PC-9 (cell line): Measurements from ENCODE around the gene CEP112. TPM values are rescaled to one million over a fixed set of nuclear protein-coding genes. Genes with fewer than 3 reads are reported as not detected.

ENCODE experiments used
- BruUV-seq: library from RNA; stranded (reverse); fragments of 400-500 nt; replicated peaks from 2 replicates; lab custom pipeline; 2021; lab: Mats Ljungman, UMichigan
- CTCF ChIA-PET: fragments of 300-600 bp; sonication (Branson Sonifier 250); formaldehyde crosslinking; loops from one replicate; lab custom pipeline; 2022; ENCODE audit warnings: antibody characterized with exemption; lab: Charles Lee
- POLR2A ChIA-PET: fragments of 300-600 bp; sonication (Branson Sonifier 250); formaldehyde crosslinking; loops from one replicate; lab custom pipeline; 2022; ENCODE audit warnings: antibody characterized with exemption; ENCODE audit not compliant: unreplicated experiment; lab: Charles Lee
- DNase-seq, 2 experiments: peaks; one replicate each; pipeline versions ENCODE4 v3.0.0 to v3.0.0-alpha.2; 2015 to 2022; ENCODE audit warnings: mixed read lengths in 1 of 2
- H2AFZ ChIP-seq: fragments of 200-600 bp; sonication (generic); 2 replicates; pipeline ENCODE4 v1.8.1; 2017; ENCODE audit warnings: antibody characterized with exemption
- H3F3A ChIP-seq: fragments of 200-600 bp; sonication (generic); 2 replicates; pipeline ENCODE4 v1.8.1; 2017; ENCODE audit warnings: antibody characterized with exemption, mild to moderate bottlenecking, low read depth; ENCODE audit not compliant: insufficient read depth
- H3K27ac ChIP-seq: fragments of 200-600 bp; sonication (generic); 2 replicates; pipeline ENCODE4 v1.6.1; 2016; ENCODE audit warnings: mixed run types
- H3K27me3 ChIP-seq: fragments of 200-600 bp; sonication (generic); 2 replicates; pipeline ENCODE4 v1.6.1; 2016; ENCODE audit warnings: low read depth, mixed run types; ENCODE audit not compliant: insufficient read depth
- H3K36me3 ChIP-seq: fragments of 200-600 bp; sonication (generic); 2 replicates; pipeline ENCODE4 v1.6.1; 2016; ENCODE audit warnings: low read depth, mixed run types
- H3K4me1 ChIP-seq: fragments of 200-600 bp; sonication (generic); replicated peaks from 2 replicates; pipeline ENCODE4 v1.6.1; 2016; ENCODE audit warnings: mixed run types; ENCODE audit not compliant: insufficient read depth
- H3K4me2 ChIP-seq: fragments of 200-600 bp; sonication (generic); 2 replicates; pipeline ENCODE4 v1.6.1; 2017; ENCODE audit warnings: mixed run types
- H3K4me3 ChIP-seq: fragments of 200-600 bp; sonication (generic); 2 replicates; pipeline ENCODE4 v1.6.1; 2016; ENCODE audit warnings: mixed run types
- H3K79me2 ChIP-seq: fragments of 200-600 bp; sonication (generic); 2 replicates; pipeline ENCODE4 v1.6.1; 2017; ENCODE audit warnings: low read depth, mixed run types
- H3K9me2 ChIP-seq: fragments of 200-600 bp; sonication (generic); 2 replicates; pipeline ENCODE4 v1.8.1; 2017; ENCODE audit warnings: mild to moderate bottlenecking; ENCODE audit not compliant: insufficient read depth
- H3K9me3 ChIP-seq: fragments of 200-600 bp; sonication (generic); 2 replicates; pipeline ENCODE4 v1.8.1; 2016; ENCODE audit warnings: low read depth; ENCODE audit not compliant: insufficient read depth
- H4K20me1 ChIP-seq: fragments of 200-600 bp; sonication (generic); 2 replicates; pipeline ENCODE4 v1.8.1; 2017; ENCODE audit not compliant: insufficient read depth
- CTCF ChIP-seq: fragments of 200-600 bp; sonication (generic); conservative IDR thresholded peaks from 2 replicates; pipeline ENCODE4 v1.6.1; 2017; ENCODE audit warnings: mixed run types, antibody characterized with exemption, mild to moderate bottlenecking, moderate library complexity
- EZH2 ChIP-seq: fragments of 200-600 bp; sonication (generic); IDR thresholded peaks from 2 replicates; pipeline ENCODE4 v1.8.0; 2017; ENCODE audit warnings: antibody characterized with exemption, low read depth
- intact Hi-C: fragments of 100-400 bp; cut with micrococcal nuclease; formaldehyde crosslinking; loops from one replicate; pipeline ENCODE4 v1.10.0; 2022; ENCODE audit not compliant: unreplicated experiment
- total RNA-seq: library from RNA; stranded (reverse); gene quantifications from 2 replicates; pipeline ENCODE4 v1.2.3, GENCODE V29; 2021

Gene CEP112
- total RNA-seq, 1 experiment from 2014 or later, result 4.3 TPM

GRCh38 chr17:66018786-66019185, 173.1 kb downstream of the CEP112 start:
- no peak overlapping the region for H3K27ac ChIP-seq
- no peaks in the 10 kb centered on the region for H4K20me1 ChIP-seq
- no peaks in the 10 kb centered on the region for H3K79me2 ChIP-seq
- H3K9me3 ChIP-seq, result peaks cover 9% of the 10 kb centered on the region
- no peaks in the 10 kb centered on the region for H3K36me3 ChIP-seq
- no peak overlapping the region for H3K4me3 ChIP-seq
- intact Hi-C loops, result no loop called here
- no peaks in the 10 kb centered on the region for H3F3A ChIP-seq
- H3K4me2 ChIP-seq, result no peak overlapping the region
- DNase-seq, result no peak
- TF ChIP-seq EZH2, result no peak
- TF ChIP-seq CTCF, result no peak
- CTCF ChIA-PET, result no interaction called here
- H3K27me3 ChIP-seq, result no peaks in the 10 kb centered on the region
- POLR2A ChIA-PET, result no interaction called here
- no TSS peak for BruUV-seq
- H3K9me2 ChIP-seq, result no peaks in the 10 kb centered on the region
- H3K4me1 ChIP-seq, result no peaks in the 10 kb centered on the region
- H2AFZ ChIP-seq, result no peak overlapping the region

- intact Hi-C loops, result no loop called here
- H3K4me2 ChIP-seq, result no peak overlapping the region
- POLR2A ChIA-PET, result no interaction called here
- no peak for DNase-seq
- no peak overlapping the region for H2AFZ ChIP-seq
- BruUV-seq, result no TSS peak
- no peaks in the 10 kb centered on the region for H3K4me1 ChIP-seq
- no peaks in the 10 kb centered on the region for H3K36me3 ChIP-seq
- no peak overlapping the region for H3K4me3 ChIP-seq
- peaks cover 8% of the 10 kb centered on the region; the same call in 1 of the 2 replicates for H3K9me2 ChIP-seq
- H3K27ac ChIP-seq, result no peak overlapping the region
- no peaks in the 10 kb centered on the region for H3K79me2 ChIP-seq
- H3K9me3 ChIP-seq, result no peaks in the 10 kb centered on the region
- H3F3A ChIP-seq, result no peaks in the 10 kb centered on the region
- TF ChIP-seq CTCF (no peak), EZH2 (no peak)
- CTCF ChIA-PET, result no interaction called here
- no peaks in the 10 kb centered on the region for H4K20me1 ChIP-seq
- no peaks in the 10 kb centered on the region for H3K27me3 ChIP-seq
Observed at GRCh38 chr17:66016231-66016630, 175.7 kb downstream of the CEP112 start.

GRCh38 chr17:66008680-66009079, 183.3 kb downstream of the CEP112 start:
- intact Hi-C loops, result no loop called here
- no peaks in the 10 kb centered on the region for H3K27me3 ChIP-seq
- H3K27ac ChIP-seq, result no peak overlapping the region
- H3K4me1 ChIP-seq, result no peaks in the 10 kb centered on the region
- H3K36me3 ChIP-seq, result no peaks in the 10 kb centered on the region
- ChIA-PET CTCF (no interaction called here), POLR2A (no interaction called here)
- H3K79me2 ChIP-seq, result no peaks in the 10 kb centered on the region
- H3K4me2 ChIP-seq, result no peak overlapping the region
- no peak for DNase-seq
- no peak overlapping the region for H3K4me3 ChIP-seq
- no peak for TF ChIP-seq EZH2
- TF ChIP-seq CTCF, result no peak
- BruUV-seq, result no TSS peak
- peaks cover 8% of the 10 kb centered on the region; the same call in 1 of the 2 replicates for H3K9me2 ChIP-seq
- H4K20me1 ChIP-seq, result no peaks in the 10 kb centered on the region
- H3K9me3 ChIP-seq, result no peaks in the 10 kb centered on the region
- no peaks in the 10 kb centered on the region for H3F3A ChIP-seq
- H2AFZ ChIP-seq, result no peak overlapping the region
